HCT116 (cell line): ENCODE measurements around the gene NFKBIZ. TPM values are rescaled to one million over a fixed set of nuclear protein-coding genes. Genes with fewer than 3 reads are reported as not detected.

Experiments
- ATAC-seq: fragments of 200-7000 bp; cut with Tn5 transposase; 2 replicates; pipeline ENCODE4 v1.9.1; 2020; ENCODE audit warnings: mild to moderate bottlenecking, moderate library complexity
- BruUV-seq: library from RNA; stranded (reverse); fragments of 400-500 nt; replicated peaks from 2 replicates; lab custom pipeline; 2021; lab: Mats Ljungman, UMichigan
- CTCF ChIA-PET: fragments of 300-600 bp; sonication (Branson Sonifier 250); formaldehyde crosslinking; loops from one replicate; lab custom pipeline; 2021; ENCODE audit warnings: antibody characterized with exemption; lab: Charles Lee
- POLR2A ChIA-PET: fragments of 300-600, 350-600 bp; sonication (Branson Sonifier 250); formaldehyde crosslinking; loops from one replicate; lab custom pipeline; 2021; ENCODE audit warnings: antibody characterized with exemption; lab: Charles Lee
- RAD21 ChIA-PET, 2 experiments: fragments of 300-600 bp; sonication (Branson Sonifier 250); formaldehyde crosslinking; loops; one replicate each; lab custom pipeline; 2023; ENCODE audit warnings: low total read pairs in 2 of 2; ENCODE audit not compliant: uncharacterized antibody in 2 of 2, unreplicated experiment in 2 of 2, low non-redundant PET in 1 of 2; lab: Charles Lee
- DNase-seq: peaks from one replicate; pipeline ENCODE4 v3.0.0-alpha.2; 2010; ENCODE audit warnings: low read depth, low spot score
- H2AFZ ChIP-seq: fragments of 200-600 bp; shearing (Covaris generic), sonication (generic); 2 replicates; pipeline ENCODE4 v1.6.1; 2017; ENCODE audit warnings: low read depth, mixed run types, mixed read lengths, antibody characterized with exemption, low read length; ENCODE audit not compliant: poor library complexity, severe bottlenecking
- H3K27ac ChIP-seq: 2 replicates; pipeline ENCODE4 v1.5.1; 2012; ENCODE audit warnings: low read depth, low read length
- H3K27me3 ChIP-seq: fragments of 200-600 bp; sonication (generic); 2 replicates; pipeline ENCODE4 v1.6.1; 2016; ENCODE audit warnings: mixed run types, low read length, mixed read lengths; ENCODE audit not compliant: insufficient read depth
- H3K36me3 ChIP-seq, 2 experiments: fragments of 200-500 bp in 1 of 2; fragments of 200-600 bp in 1 of 2; sonication (Bioruptor generic) in 1 of 2; sonication (generic) in 1 of 2; 2 replicates each; pipeline versions ENCODE4 v1.5.1 to v1.6.1; 2014 to 2016; ENCODE audit warnings: low read length in 2 of 2, inconsistent platforms in 1 of 2, mixed read lengths in 1 of 2, mixed run types in 1 of 2; ENCODE audit not compliant: insufficient read depth in 2 of 2, control insufficient read depth in 1 of 2
- H3K4me1 ChIP-seq, 2 experiments: fragments of 200-600 bp in 1 of 2; sonication (generic) in 1 of 2; 2 replicates each; pipeline versions ENCODE4 v1.5.1 to v1.6.1; 2012 to 2017; ENCODE audit warnings: low read length in 2 of 2, inconsistent platforms in 1 of 2, mild to moderate bottlenecking in 1 of 2, mixed read lengths in 1 of 2, mixed run types in 1 of 2, moderate library complexity in 1 of 2; ENCODE audit not compliant: insufficient read depth in 2 of 2, control insufficient read depth in 1 of 2
- H3K4me2 ChIP-seq: fragments of 200-600 bp; sonication (generic); 2 replicates; pipeline ENCODE4 v1.6.1; 2017; ENCODE audit warnings: mixed run types, low read length, mixed read lengths
- H3K4me3 ChIP-seq, 2 experiments: fragments of 200-600 bp in 1 of 2; sonication (generic) in 1 of 2; replicated peaks in 1 of 2; 2 replicates each; pipeline ENCODE4 v1.5.1; 2011 to 2016; ENCODE audit warnings: low read length in 2 of 2, control low read depth in 1 of 2, low read depth in 1 of 2, mild to moderate bottlenecking in 1 of 2, mixed read lengths in 1 of 2, mixed run types in 1 of 2
- H3K79me2 ChIP-seq: fragments of 200-600 bp; sonication (generic); 2 replicates; pipeline ENCODE4 v1.6.1; 2017; ENCODE audit warnings: mild to moderate bottlenecking, mixed run types, low read length, moderate library complexity, mixed read lengths; ENCODE audit not compliant: insufficient read depth
- H3K9ac ChIP-seq: fragments of 200-600 bp; sonication (generic); 2 replicates; pipeline ENCODE4 v1.6.1; 2016; ENCODE audit warnings: low read length, mixed read lengths
- H3K9me2 ChIP-seq: fragments of 200-600 bp; sonication (generic), shearing (Covaris generic); 2 replicates; pipeline ENCODE4 v1.6.1; 2017; ENCODE audit warnings: mixed run types, mild to moderate bottlenecking, moderate library complexity; ENCODE audit not compliant: insufficient read depth
- H3K9me3 ChIP-seq, 2 experiments: fragments of 200-500 bp in 1 of 2; fragments of 200-600 bp in 1 of 2; sonication (Bioruptor generic) in 1 of 2; sonication (generic) in 1 of 2; 2 replicates each; pipeline ENCODE4 v1.6.1; 2014 to 2017; ENCODE audit warnings: low read length in 2 of 2, mixed read lengths in 2 of 2, inconsistent platforms in 1 of 2, low read depth in 1 of 2, mild to moderate bottlenecking in 1 of 2, mixed run types in 1 of 2, moderate library complexity in 1 of 2; ENCODE audit not compliant: control insufficient read depth in 1 of 2, insufficient read depth in 1 of 2
- H4K20me1 ChIP-seq: fragments of 200-600 bp; sonication (generic), shearing (Covaris generic); 2 replicates; pipeline ENCODE4 v1.6.1; 2017; ENCODE audit warnings: mixed run types, mild to moderate bottlenecking, moderate library complexity; ENCODE audit not compliant: insufficient read depth
- ATF3 ChIP-seq: IDR thresholded peaks from 2 replicates; pipeline ENCODE4 v1.6.1; 2012
- CBX3 ChIP-seq: IDR thresholded peaks from 2 replicates; pipeline ENCODE4 v1.6.1; 2012; ENCODE audit warnings: low read depth
- ELF1 ChIP-seq: IDR thresholded peaks from 2 replicates; pipeline ENCODE4 v1.6.1; 2012; ENCODE audit warnings: low read depth, borderline replicate concordance
- EZH2 ChIP-seq: fragments of 200-600 bp; sonication (generic); IDR thresholded peaks from 2 replicates; pipeline ENCODE4 v1.6.1; 2017; ENCODE audit warnings: antibody characterized with exemption, mixed run types
- JUND ChIP-seq: IDR thresholded peaks from 2 replicates; pipeline ENCODE4 v1.6.1; 2012
- POLR2A ChIP-seq: IDR thresholded peaks from 2 replicates; pipeline ENCODE4 v1.7.0; 2011; ENCODE audit warnings: borderline replicate concordance; ENCODE audit not compliant: insufficient read depth, insufficient read length; ENCODE audit errors: extremely low read depth
- REST ChIP-seq: IDR thresholded peaks from 2 replicates; pipeline ENCODE4 v1.6.1; 2012; ENCODE audit warnings: low read depth
- SIN3A ChIP-seq: IDR thresholded peaks from 2 replicates; pipeline ENCODE4 v1.6.1; 2012; ENCODE audit warnings: low read depth
- SP1 ChIP-seq: IDR thresholded peaks from 2 replicates; pipeline ENCODE4 v1.6.1; 2012; ENCODE audit warnings: low read depth
- SRF ChIP-seq: IDR thresholded peaks from 2 replicates; pipeline ENCODE4 v1.6.1; 2012; ENCODE audit warnings: low read depth
- YY1 ChIP-seq: IDR thresholded peaks from 2 replicates; pipeline ENCODE4 v1.6.1; 2011; ENCODE audit warnings: low read length, low read depth, moderate library complexity, mild to moderate bottlenecking; ENCODE audit not compliant: insufficient replicate concordance; ENCODE audit errors: extremely low read depth
- intact Hi-C: fragments of 100-400 bp; cut with micrococcal nuclease; formaldehyde crosslinking; loops from 2 replicates; pipeline ENCODE4 v1.10.0; 2022
- total RNA-seq: library from RNA; stranded (reverse); gene quantifications from one replicate; pipeline ENCODE4 v1.2.1, GENCODE V29; 2021; ENCODE audit not compliant: unreplicated experiment
- TF ChIP-seq, protein P1 (sequence below), 3 experiments: fragments of 200-600 bp in 1 of 3; sonication (generic) in 1 of 3; IDR thresholded peaks in 2 of 3; conservative IDR thresholded peaks in 1 of 3; 2 replicates each; pipeline ENCODE4 v1.5.1; 2012 to 2017; ENCODE audit warnings: low read depth in 2 of 3, low read length in 2 of 3, antibody characterized with exemption in 1 of 3, borderline replicate concordance in 1 of 3, control low read depth in 1 of 3, mild to moderate bottlenecking in 1 of 3, mixed read lengths in 1 of 3, mixed run types in 1 of 3, moderate library complexity in 1 of 3; ENCODE audit not compliant: insufficient read depth in 1 of 3
- TF ChIP-seq, protein P2 (sequence below): IDR thresholded peaks from 2 replicates; pipeline ENCODE4 v1.6.1; 2012

NFKBIZ gene
- total RNA-seq, 1 experiment from 2014 or later = 12.2 TPM

DNA sequence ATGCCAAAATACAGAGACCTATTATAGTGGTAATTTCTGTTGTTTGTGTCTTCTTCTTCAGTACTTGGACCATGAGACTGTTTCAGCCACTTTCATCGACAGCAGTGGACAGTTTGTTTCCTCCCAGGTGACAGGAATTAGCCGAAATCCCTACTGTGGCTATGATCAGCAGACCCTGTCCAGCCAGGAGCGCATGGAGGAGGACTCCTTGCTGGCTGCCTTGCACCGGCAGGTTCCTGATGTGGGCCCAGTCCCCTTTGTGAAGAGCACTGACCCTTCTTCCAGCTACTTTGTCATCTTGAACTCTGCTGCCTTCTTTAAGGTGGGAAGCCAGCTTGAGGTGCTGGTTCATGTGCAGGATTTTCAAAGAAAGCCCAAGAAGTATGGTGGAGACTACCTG is 48.1 kb upstream of the NFKBIZ start (continued):
- TF ChIP-seq REST (no peak), SRF (no peak), SIN3A (no peak), YY1 (no peak), JUND (no peak)
- TF ChIP-seq, all 23 proteins: peak for 0

DNA sequence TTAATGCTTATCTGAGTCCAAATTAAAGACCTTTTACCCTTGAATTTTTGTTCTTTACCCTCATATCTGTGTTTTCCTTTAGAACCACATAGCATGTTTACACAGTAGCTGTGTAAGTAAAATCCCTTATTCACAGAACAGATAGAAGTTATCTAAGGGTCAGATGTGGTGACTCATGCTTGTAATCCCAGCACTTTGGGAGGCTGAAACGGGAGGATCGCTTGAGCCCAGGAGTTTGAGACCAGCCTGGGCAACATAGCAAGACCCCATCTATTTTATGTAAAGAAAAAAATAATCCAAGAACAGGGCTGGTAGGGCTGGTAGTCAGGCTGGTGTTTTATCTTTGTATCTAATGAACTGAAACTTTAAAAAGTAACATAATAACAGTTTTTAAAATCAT is 47.1 kb upstream of the NFKBIZ start:
- no TSS peak for BruUV-seq
- no peak overlapping the region for H3K9ac ChIP-seq
- no peaks in the 10 kb centered on the region for H4K20me1 ChIP-seq
- no peak overlapping the region for H3K27ac ChIP-seq
- DNase-seq = no peak
- H3K9me3 ChIP-seq = no peaks in the 10 kb centered on the region
- no peaks in the 10 kb centered on the region for H3K79me2 ChIP-seq
- H3K4me3 ChIP-seq = no peak overlapping the region
- no peaks in the 10 kb centered on the region for H3K27me3 ChIP-seq
- RAD21 ChIA-PET = interaction anchor here in 1 of 2 experiments (1.6 kb wide), 1 partner anchor 424 kb away, joined by 10 read pairs; no protein-coding TSS in a partner anchor
- POLR2A ChIA-PET = no interaction called here
- no peaks in the 10 kb centered on the region for H3K4me1 ChIP-seq
- H3K36me3 ChIP-seq = no peaks in the 10 kb centered on the region
- no peak overlapping the region for H3K4me2 ChIP-seq
- intact Hi-C loops = loop anchor here (5.0 kb wide), 1 partner anchor 105 kb away; no protein-coding TSS in a partner anchor
- ATAC-seq = no peak
- CTCF ChIA-PET = interaction anchor here (0.8 to 3.6 kb wide), 7 partner anchors 12 to 475 kb away, joined by 3 to 33 read pairs (median 4); partner anchors contain the start of gene NXPE3
- TF ChIP-seq POLR2A (no peak), ELF1 (no peak), SP1 (no peak), ATF3 (no peak), CBX3 (no peak), EZH2 (no peak), SIN3A (no peak)
- TF ChIP-seq, protein P1, sequence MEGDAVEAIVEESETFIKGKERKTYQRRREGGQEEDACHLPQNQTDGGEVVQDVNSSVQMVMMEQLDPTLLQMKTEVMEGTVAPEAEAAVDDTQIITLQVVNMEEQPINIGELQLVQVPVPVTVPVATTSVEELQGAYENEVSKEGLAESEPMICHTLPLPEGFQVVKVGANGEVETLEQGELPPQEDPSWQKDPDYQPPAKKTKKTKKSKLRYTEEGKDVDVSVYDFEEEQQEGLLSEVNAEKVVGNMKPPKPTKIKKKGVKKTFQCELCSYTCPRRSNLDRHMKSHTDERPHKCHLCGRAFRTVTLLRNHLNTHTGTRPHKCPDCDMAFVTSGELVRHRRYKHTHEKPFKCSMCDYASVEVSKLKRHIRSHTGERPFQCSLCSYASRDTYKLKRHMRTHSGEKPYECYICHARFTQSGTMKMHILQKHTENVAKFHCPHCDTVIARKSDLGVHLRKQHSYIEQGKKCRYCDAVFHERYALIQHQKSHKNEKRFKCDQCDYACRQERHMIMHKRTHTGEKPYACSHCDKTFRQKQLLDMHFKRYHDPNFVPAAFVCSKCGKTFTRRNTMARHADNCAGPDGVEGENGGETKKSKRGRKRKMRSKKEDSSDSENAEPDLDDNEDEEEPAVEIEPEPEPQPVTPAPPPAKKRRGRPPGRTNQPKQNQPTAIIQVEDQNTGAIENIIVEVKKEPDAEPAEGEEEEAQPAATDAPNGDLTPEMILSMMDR (IDR thresholded peaks at IDR 0.05 in 2 of 3, conservative IDR thresholded peaks at IDR 0.05 in 1 of 3; ENCODE audit: borderline replicate concordance in 1 of 3, insufficient read depth in 1 of 3, low read depth in 2 of 3, low read length in 2 of 3) = no peak
- TF ChIP-seq, protein P2, sequence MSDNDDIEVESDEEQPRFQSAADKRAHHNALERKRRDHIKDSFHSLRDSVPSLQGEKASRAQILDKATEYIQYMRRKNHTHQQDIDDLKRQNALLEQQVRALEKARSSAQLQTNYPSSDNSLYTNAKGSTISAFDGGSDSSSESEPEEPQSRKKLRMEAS = no peak
- H3K9me2 ChIP-seq = no peaks in the 10 kb centered on the region
- H2AFZ ChIP-seq = no peak overlapping the region
